ENCODE results near the gene ZNF134. TPM values are rescaled to one million over a fixed set of nuclear protein-coding genes. Genes with fewer than 3 reads are reported as not detected.

ZNF134 gene
- 10 to 100 TPM; 12.8 to 13.9 (median 13.1) TPM for polyA plus RNA-seq

GRCh38 chr19:57613941-57614743, at the start of gene ZNF134:
Gene ZNF134 (plus strand): TSS chr19:57614242. CDS start chr19:57619469, 5,227 bp downstream.
- H3K27ac Mint-ChIP-seq, result peak within 1 kb of the TSS; percentile 34 to 87 (median 78)

GRCh38 chr19:57566396-57567265, 47.4 kb upstream of the ZNF134 start:
- peaks cover 61 to 96% (median 88%) of the 10 kb centered on the region in 6 donors for H3K9me3 Mint-ChIP-seq
- H3K27ac Mint-ChIP-seq, result no peak overlapping the region
- H3K27me3 Mint-ChIP-seq (ENCODE audit: low read depth in 3 of 3), result peaks cover 2 to 7% (median 7%) of the 10 kb centered on the region in 3 donors
- H3K4me1 Mint-ChIP-seq, result no peaks in the 10 kb centered on the region
- peaks cover 4 to 27% (median 17%) of the 10 kb centered on the region in 3 donors for H3K36me3 Mint-ChIP-seq
- H3K4me3 Mint-ChIP-seq, result no peak overlapping the region
- no peak for DNase-seq

More at GRCh38 chr19:57613941-57614743, at the start of gene ZNF134:
- peaks cover 3 to 11% (median 8%) of the 10 kb centered on the region in 3 donors for H3K27me3 Mint-ChIP-seq (ENCODE audit: low read depth in 3 of 3)
- H3K4me1 Mint-ChIP-seq, result peaks cover 31 to 46% of the 10 kb centered on the region in 2 donors
- peaks cover 46 to 48% (median 47%) of the 10 kb centered on the region in 3 donors for H3K36me3 Mint-ChIP-seq
- peak within 1 kb of the TSS; percentile 88 to 93 (median 92) for H3K4me3 Mint-ChIP-seq
- H3K9me3 Mint-ChIP-seq, result peaks cover 32 to 67% (median 53%) of the 10 kb centered on the region in 6 donors
- DNase-seq, result peak; percentile 82 to 86 (median 86)

GRCh38 chr19:57570707-57571106, 43.3 kb upstream of the ZNF134 start:
- peaks cover 66 to 99% (median 94%) of the 10 kb centered on the region in 6 donors for H3K9me3 Mint-ChIP-seq
- H3K4me3 Mint-ChIP-seq, result no peak overlapping the region
- H3K27me3 Mint-ChIP-seq (ENCODE audit: low read depth in 3 of 3), result peaks cover 0 to 5% (median 0%) of the 10 kb centered on the region in 3 donors
- DNase-seq, result no peak
- peaks cover 39 to 51% (median 49%) of the 10 kb centered on the region in 3 donors for H3K36me3 Mint-ChIP-seq
- H3K27ac Mint-ChIP-seq, result no peak overlapping the region
- H3K4me1 Mint-ChIP-seq, result no peaks in the 10 kb centered on the region

DNA sequence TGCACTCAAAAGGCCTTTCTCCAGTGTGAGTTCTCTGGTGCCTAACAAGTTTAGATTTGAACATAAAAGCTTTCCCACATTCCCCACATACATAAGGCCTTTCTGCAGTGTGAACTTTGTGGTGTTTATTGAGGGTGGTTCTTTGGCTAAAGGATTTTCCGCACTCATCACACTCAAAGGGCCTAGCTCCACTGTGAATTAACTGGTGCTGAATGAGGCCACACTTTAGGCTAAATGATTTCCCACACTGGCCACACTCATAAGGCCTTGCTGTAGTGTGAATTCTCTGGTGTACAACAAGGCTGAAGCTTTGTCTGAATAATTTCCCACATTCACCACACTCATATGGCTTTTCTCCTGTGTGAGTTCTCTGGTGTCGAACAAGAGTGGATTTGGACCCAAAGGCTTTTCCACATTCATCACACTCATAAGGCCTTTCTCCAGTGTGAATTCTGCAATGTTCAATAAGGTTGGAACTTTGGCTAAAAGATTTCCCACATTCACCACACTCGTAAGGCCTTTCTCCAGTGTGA, 41.6 kb upstream of the ZNF134 start:
- H3K4me1 Mint-ChIP-seq, result peaks cover 8 to 11% of the 10 kb centered on the region in 2 donors
- H3K36me3 Mint-ChIP-seq, result peaks cover 57 to 64% (median 60%) of the 10 kb centered on the region in 3 donors
- H3K9me3 Mint-ChIP-seq, result peaks cover 61 to 99% (median 90%) of the 10 kb centered on the region in 6 donors
- DNase-seq, result no peak
- H3K27ac Mint-ChIP-seq, result no peak overlapping the region
- H3K27me3 Mint-ChIP-seq (ENCODE audit: low read depth in 3 of 3), result peaks cover 0 to 5% (median 3%) of the 10 kb centered on the region in 3 donors
- no peak overlapping the region for H3K4me3 Mint-ChIP-seq

DNA sequence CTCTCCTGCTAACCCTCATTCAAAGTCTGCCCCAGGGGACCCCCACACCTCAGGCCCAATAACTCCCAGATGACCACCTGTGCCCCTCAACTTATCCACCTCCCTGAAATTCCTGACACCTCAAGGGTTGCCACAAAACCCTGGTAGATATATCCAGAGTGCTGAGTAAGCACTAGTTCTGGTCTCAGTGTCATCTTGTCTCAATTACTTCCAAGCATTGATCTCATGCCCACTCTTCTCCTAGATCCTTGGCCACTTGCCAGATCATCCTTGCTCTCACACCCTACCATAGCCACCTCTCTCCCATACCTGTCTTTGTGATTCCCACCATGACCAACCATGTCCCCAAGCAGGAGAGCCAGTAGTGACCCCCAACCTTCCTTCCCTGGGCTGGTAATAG, 37.4 kb upstream of the ZNF134 start:
- H3K27ac Mint-ChIP-seq, result peak overlapping the region in 2 of 6 donors; percentile 3 to 25
- peaks cover 57 to 60% (median 58%) of the 10 kb centered on the region in 3 donors for H3K36me3 Mint-ChIP-seq
- peaks cover 3 to 7% (median 3%) of the 10 kb centered on the region in 3 donors for H3K27me3 Mint-ChIP-seq (ENCODE audit: low read depth in 3 of 3)
- H3K4me3 Mint-ChIP-seq, result peak overlapping the region; percentile 24 to 71 (median 61)
- H3K4me1 Mint-ChIP-seq, result peaks cover 22 to 32% of the 10 kb centered on the region in 2 donors
- DNase-seq, result no peak
- peaks cover 40 to 72% (median 64%) of the 10 kb centered on the region in 6 donors for H3K9me3 Mint-ChIP-seq

- H3K27me3 Mint-ChIP-seq (ENCODE audit: low read depth in 3 of 3), result peaks cover 5 to 7% (median 5%) of the 10 kb centered on the region in 3 donors
- H3K4me1 Mint-ChIP-seq, result peaks cover 25 to 35% of the 10 kb centered on the region in 2 donors
- H3K4me3 Mint-ChIP-seq, result peak within 1 kb of the TSS; percentile 79 to 89 (median 86)
- peaks cover 27 to 60% (median 49%) of the 10 kb centered on the region in 6 donors for H3K9me3 Mint-ChIP-seq
- peak within 1 kb of the TSS; percentile 73 to 91 (median 86) for H3K27ac Mint-ChIP-seq
- DNase-seq, result peak; percentile 94 to 96 (median 95)
- H3K36me3 Mint-ChIP-seq, result peaks cover 41 to 51% (median 44%) of the 10 kb centered on the region in 3 donors
These were observed 35.4 kb upstream of the ZNF134 start, which contains the start of gene ZNF416 for GRCh38 chr19:57578487-57579205. Gene ZNF416 (minus strand): TSS chr19:57578911. CDS start chr19:57578704, 207 bp downstream.

DNA sequence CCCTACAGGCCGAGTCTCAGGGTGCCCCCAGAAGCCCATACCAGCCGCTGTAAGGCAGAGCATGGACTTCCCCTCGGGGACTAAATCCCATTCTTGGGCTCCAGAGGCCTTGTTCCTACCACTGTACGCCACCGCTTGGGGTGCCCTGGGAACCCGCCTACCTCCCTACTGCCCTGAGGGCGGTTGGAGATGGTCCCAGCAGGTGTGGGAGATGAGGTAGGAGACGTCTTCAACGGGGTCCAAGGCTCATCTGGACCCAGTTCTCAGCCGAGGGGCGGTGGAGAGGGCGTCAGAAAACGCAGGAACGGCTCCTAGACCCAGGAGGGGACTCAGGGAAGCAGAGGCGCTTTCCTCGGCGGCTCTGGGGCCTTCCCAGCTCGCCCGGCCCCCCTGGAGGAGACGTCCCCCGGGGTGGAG, 30.9 kb upstream of the ZNF134 start:
- Mint-ChIP-seq H3K4me1 (peaks cover 29 to 35% of the 10 kb centered on the region in 2 donors), H3K27me3 (ENCODE audit: low read depth in 3 of 3) (peaks cover 6 to 12% (median 10%) of the 10 kb centered on the region in 3 donors), H3K4me3 (peak overlapping the region in 3 of 5 donors; percentile 27 to 93 (median 38)), H3K27ac (no peak overlapping the region), H3K9me3 (peaks cover 18 to 55% (median 42%) of the 10 kb centered on the region in 6 donors), H3K36me3 (peaks cover 28 to 46% (median 36%) of the 10 kb centered on the region in 3 donors)
- no peak for DNase-seq

DNA sequence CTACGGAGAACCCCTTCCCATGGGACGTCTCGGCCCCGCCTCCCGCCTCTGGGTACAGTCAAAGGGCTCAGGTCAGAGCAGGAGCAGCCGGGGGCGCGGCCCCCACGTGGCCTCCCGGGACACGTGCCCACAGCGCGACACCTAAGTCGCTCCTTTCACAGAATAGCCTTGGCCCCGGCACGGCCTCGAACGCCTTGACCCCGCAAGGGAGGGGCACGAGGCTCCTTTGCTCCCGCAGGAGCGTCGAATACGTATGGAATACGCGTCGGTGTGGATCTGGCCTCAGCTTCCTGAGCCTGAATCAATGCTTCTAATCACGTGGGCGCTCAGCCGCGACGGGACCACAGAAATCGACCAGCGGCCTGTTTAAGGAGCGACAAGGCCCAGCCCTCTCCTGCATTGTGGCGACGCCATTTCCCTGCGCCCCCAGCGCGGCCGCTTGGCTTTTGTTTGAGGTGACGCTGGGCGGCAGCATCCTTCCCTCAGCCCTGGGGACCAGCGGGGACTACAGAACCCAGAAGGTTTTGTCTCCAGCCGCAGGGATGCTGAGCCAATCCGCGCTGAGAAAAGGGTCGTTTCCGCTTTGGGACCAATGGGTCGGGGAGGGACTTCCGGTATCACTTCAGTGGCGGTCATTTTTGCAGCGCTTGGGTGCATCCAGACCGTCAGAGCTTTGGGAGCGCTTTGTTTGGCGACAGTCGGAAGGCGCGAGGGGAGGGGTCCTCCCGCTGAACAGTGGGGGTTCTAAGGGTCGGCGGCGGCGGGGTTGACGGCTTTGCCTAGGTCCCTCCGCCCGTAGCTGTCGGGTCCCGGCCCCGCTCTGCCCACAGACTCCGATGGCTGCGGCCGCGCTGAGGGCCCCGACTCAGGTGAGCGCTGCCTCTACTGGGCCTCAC, 30.3 kb upstream of the ZNF134 start, which contains the start of gene ZIK1:
ZIK1 (plus strand) TSS at position 625 of the 896 bp plus-strand sequence; CDS start at position 837, 212 bp downstream.
- Mint-ChIP-seq H3K9me3 (peaks cover 17 to 61% (median 47%) of the 10 kb centered on the region in 6 donors), H3K27me3 (ENCODE audit: low read depth in 3 of 3) (peaks cover 6 to 13% (median 9%) of the 10 kb centered on the region in 3 donors), H3K27ac (peak within 1 kb of the TSS; percentile 68 to 89 (median 86)), H3K4me3 (peak within 1 kb of the TSS; percentile 89 to 99 (median 95)), H3K4me1 (peaks cover 25 to 30% of the 10 kb centered on the region in 2 donors), H3K36me3 (peaks cover 33 to 51% (median 42%) of the 10 kb centered on the region in 3 donors)
- DNase-seq, result peak; percentile 86 to 88 (median 88)

GRCh38 chr19:57587529-57587928, 26.5 kb upstream of the ZNF134 start:
- no peak for DNase-seq
- Mint-ChIP-seq H3K9me3 (peaks cover 33 to 82% (median 73%) of the 10 kb centered on the region in 6 donors), H3K4me1 (peaks cover 19 to 20% of the 10 kb centered on the region in 2 donors), H3K36me3 (peaks cover 57 to 74% (median 72%) of the 10 kb centered on the region in 3 donors), H3K27ac (no peak overlapping the region), H3K4me3 (no peak overlapping the region), H3K27me3 (ENCODE audit: low read depth in 3 of 3) (peaks cover 6 to 12% (median 6%) of the 10 kb centered on the region in 3 donors)

DNA sequence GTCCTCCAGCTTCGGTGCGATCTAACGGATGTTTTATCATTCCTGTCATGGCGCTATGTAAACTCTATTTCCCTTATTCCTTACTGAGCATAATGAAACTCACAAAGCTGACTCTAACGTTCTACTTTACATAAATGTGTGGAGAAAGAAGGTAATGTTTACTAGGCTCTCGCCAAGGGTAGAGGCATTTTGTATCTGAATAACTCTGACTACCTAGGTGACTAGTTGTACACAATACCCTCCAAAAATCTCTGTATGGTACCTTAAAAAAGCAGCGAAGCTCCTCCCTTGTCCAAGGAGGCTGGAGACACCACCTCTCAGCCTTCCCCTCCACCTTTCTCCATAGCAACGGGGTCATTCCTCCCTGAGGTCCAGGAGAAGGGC, 14.7 kb upstream of the ZNF134 start:
- Mint-ChIP-seq H3K9me3 (peaks cover 6 to 42% (median 31%) of the 10 kb centered on the region in 6 donors), H3K4me1 (peaks cover 21 to 22% of the 10 kb centered on the region in 2 donors)

GRCh38 chr19:57599761-57600383, 14.2 kb upstream of the ZNF134 start, which contains the start of gene ZNF530:
Gene ZNF530 (plus strand): TSS chr19:57599885. CDS start chr19:57604346, 4,461 bp downstream.
- Mint-ChIP-seq H3K4me1 (peaks cover 21 to 22% of the 10 kb centered on the region in 2 donors), H3K9me3 (peaks cover 6 to 42% (median 32%) of the 10 kb centered on the region in 6 donors), H3K27me3 (ENCODE audit: low read depth in 3 of 3) (peaks cover 3 to 13% (median 6%) of the 10 kb centered on the region in 3 donors), H3K27ac (peak within 1 kb of the TSS in 4 of 6 donors; percentile 45 to 90 (median 86)), H3K4me3 (peak within 1 kb of the TSS; percentile 84 to 90 (median 89)), H3K36me3 (peaks cover 37 to 45% (median 41%) of the 10 kb centered on the region in 3 donors)
- peak; percentile 83 to 88 (median 87) for DNase-seq

More for the DNA sequence above, 14.7 kb upstream of the ZNF134 start:
- peaks cover 32 to 40% (median 36%) of the 10 kb centered on the region in 3 donors for H3K36me3 Mint-ChIP-seq
- H3K27ac Mint-ChIP-seq, result peak overlapping the region in 4 of 6 donors; percentile 45 to 90 (median 86)
- H3K4me3 Mint-ChIP-seq, result peak overlapping the region; percentile 84 to 90 (median 89)
- DNase-seq, result no peak
- peaks cover 3 to 13% (median 6%) of the 10 kb centered on the region in 3 donors for H3K27me3 Mint-ChIP-seq (ENCODE audit: low read depth in 3 of 3)
